NCI-H1092 treated with DMSO at 0.1 percent for 48 hours (cell line): ENCODE results near the gene CANX.
"Not testable (repeated sequence)": the region's sequence is repeated elsewhere in the genome, so short reads cannot be mapped to it uniquely, and the experiment has no call there.

Experiments
- DNase-seq: peaks from one replicate; lab custom pipeline; 2025; lab: John Stamatoyannopoulos, UW

The CANX gene

GRCh38 chr5:179698935-179699615 is at the start of gene CANX:
TSS of gene CANX (plus strand) at chr5:179698967. CDS start at chr5:179705682, 6,715 bp downstream.
- no peak for DNase-seq

GRCh38 chr5:179649166-179649703 is 49.5 kb upstream of the CANX start:
- DNase-seq, result not testable (repeated sequence)

GRCh38 chr5:179650245-179650644 is 48.5 kb upstream of the CANX start:
- DNase-seq, result not testable (repeated sequence)

- not testable (repeated sequence) for DNase-seq
These were observed 45.6 kb upstream of the CANX start for GRCh38 chr5:179653135-179653534.

- not testable (repeated sequence) for DNase-seq
These were observed 41.2 kb upstream of the CANX start for GRCh38 chr5:179657302-179658178.

- DNase-seq, result not testable (repeated sequence)
These were observed 40.4 kb upstream of the CANX start for GRCh38 chr5:179658179-179658856.

GRCh38 chr5:179661647-179662046 is 37.1 kb upstream of the CANX start:
- not testable (repeated sequence) for DNase-seq

- DNase-seq, result peak; percentile 39
These were observed 30.4 kb upstream of the CANX start for GRCh38 chr5:179668391-179668790.

- peak; percentile 90 for DNase-seq
These were observed 20.3 kb upstream of the CANX start for GRCh38 chr5:179678223-179679013.

GRCh38 chr5:179679014-179679674 is 19.6 kb upstream of the CANX start:
- DNase-seq, result peak; percentile 52

- DNase-seq, result no peak
These were observed 18.6 kb upstream of the CANX start for GRCh38 chr5:179680014-179680779.

- DNase-seq, result no peak
These were observed 17.9 kb upstream of the CANX start, which contains the start of gene CBY3 for GRCh38 chr5:179680780-179681401. TSS of gene CBY3 (minus strand) at chr5:179681034. CDS start at chr5:179680918, 116 bp downstream.

- DNase-seq, result not testable (repeated sequence)
These were observed 9.6 kb upstream of the CANX start for GRCh38 chr5:179689212-179689611.

GRCh38 chr5:179694561-179694960 is 4.2 kb upstream of the CANX start:
- no peak for DNase-seq

GRCh38 chr5:179696603-179697002 is 2.2 kb upstream of the CANX start:
- DNase-seq, result no peak

- DNase-seq, result no peak
These were observed 1.7 kb upstream of the CANX start for GRCh38 chr5:179697108-179697507.

GRCh38 chr5:179697543-179697942 is 1.2 kb upstream of the CANX start:
- DNase-seq, result not testable (repeated sequence)

- peak; percentile 97 for DNase-seq
These were observed 503 bp upstream of the CANX start for GRCh38 chr5:179697993-179698934.
